ENCODE data around the gene VASN.

Gene VASN

GRCh38 chr16:4412854-4413253 is 41.2 kb downstream of the VASN start:
- Histone ChIP-seq H3K27me3 (ENCODE audit: insufficient read depth, low read length, poor library complexity) (no peaks in the 10 kb centered on the region), H3K9me3 (ENCODE audit: insufficient read depth, low read length, severe bottlenecking) (no peaks in the 10 kb centered on the region), H3K4me1 (ENCODE audit: insufficient read depth, low read length) (peaks cover 37% of the 10 kb centered on the region), H3K4me3 (ENCODE audit: low read depth in 1 of 2, low read length in 2 of 2) (no peak overlapping the region), H3K36me3 (ENCODE audit: insufficient read depth, low read length) (peaks cover 52% of the 10 kb centered on the region), H4K20me1 (ENCODE audit: insufficient read depth, low read length) (peaks cover 64% of the 10 kb centered on the region), H3K9ac (ENCODE audit: low read depth, low read length) (no peak overlapping the region), H3K27ac (ENCODE audit: low read length) (no peak overlapping the region), H2AFZ (ENCODE audit: low read depth, low read length) (no peak overlapping the region), H3K79me2 (ENCODE audit: insufficient read depth, low read length) (peaks cover 69% of the 10 kb centered on the region), H3K4me2 (ENCODE audit: insufficient read depth, low read length) (peak overlapping the region; percentile 31; the same call in 1 of the 2 replicates)
- TF ChIP-seq EZH2 (IDR thresholded peaks at IDR 0.05; ENCODE audit: borderline replicate concordance, low read depth, low read length, severe bottlenecking) (no peak), CTCF (IDR thresholded peaks at IDR 0.05; ENCODE audit: borderline replicate concordance, extremely low read depth, low read length, poor library complexity, severe bottlenecking) (no peak)
- DNase-seq (no peak), ATAC-seq (ENCODE audit: insufficient read depth, low read depth) (no peak)

- no peak for TF ChIP-seq EZH2 (IDR thresholded peaks at IDR 0.05; ENCODE audit: borderline replicate concordance, low read depth, low read length, severe bottlenecking)
- no peak for TF ChIP-seq CTCF (IDR thresholded peaks at IDR 0.05; ENCODE audit: borderline replicate concordance, extremely low read depth, low read length, poor library complexity, severe bottlenecking)
- DNase-seq: no peak
- peak overlapping the region; percentile 89 for H3K9ac ChIP-seq (ENCODE audit: low read depth, low read length)
- peaks cover 40% of the 10 kb centered on the region for H3K36me3 ChIP-seq (ENCODE audit: insufficient read depth, low read length)
- no peaks in the 10 kb centered on the region for H3K9me3 ChIP-seq (ENCODE audit: insufficient read depth, low read length, severe bottlenecking)
- H3K4me2 ChIP-seq (ENCODE audit: insufficient read depth, low read length): peak overlapping the region; percentile 80
- peak overlapping the region in 1 of 2 experiments; percentile 58; a peak in 1 of 4 replicates for H3K4me3 ChIP-seq (ENCODE audit: low read depth in 1 of 2, low read length in 2 of 2)
- no peak overlapping the region for H2AFZ ChIP-seq (ENCODE audit: low read depth, low read length)
- peaks cover 64% of the 10 kb centered on the region for H3K79me2 ChIP-seq (ENCODE audit: insufficient read depth, low read length)
- no peaks in the 10 kb centered on the region for H3K27me3 ChIP-seq (ENCODE audit: insufficient read depth, low read length, poor library complexity)
- no peak overlapping the region for H3K27ac ChIP-seq (ENCODE audit: low read length)
- ATAC-seq (ENCODE audit: insufficient read depth, low read depth): no peak
- H4K20me1 ChIP-seq (ENCODE audit: insufficient read depth, low read length): peaks cover 52% of the 10 kb centered on the region
- peaks cover 37% of the 10 kb centered on the region for H3K4me1 ChIP-seq (ENCODE audit: insufficient read depth, low read length)
Observed at GRCh38 chr16:4414187-4414917, 42.7 kb downstream of the VASN start.

GRCh38 chr16:4415538-4416199 is 44.0 kb downstream of the VASN start:
- H3K9ac ChIP-seq (ENCODE audit: low read depth, low read length): peak overlapping the region; percentile 89
- peaks cover 53% of the 10 kb centered on the region for H3K79me2 ChIP-seq (ENCODE audit: insufficient read depth, low read length)
- peak overlapping the region; percentile 58 to 73 for H3K4me3 ChIP-seq (ENCODE audit: low read depth in 1 of 2, low read length in 2 of 2)
- TF ChIP-seq EZH2 (IDR thresholded peaks at IDR 0.05; ENCODE audit: borderline replicate concordance, low read depth, low read length, severe bottlenecking) (no peak), CTCF (IDR thresholded peaks at IDR 0.05; ENCODE audit: borderline replicate concordance, extremely low read depth, low read length, poor library complexity, severe bottlenecking) (no peak)
- peak; percentile 52 for ATAC-seq (ENCODE audit: insufficient read depth, low read depth)
- H4K20me1 ChIP-seq (ENCODE audit: insufficient read depth, low read length): peaks cover 39% of the 10 kb centered on the region
- H3K27me3 ChIP-seq (ENCODE audit: insufficient read depth, low read length, poor library complexity): no peaks in the 10 kb centered on the region
- H3K4me2 ChIP-seq (ENCODE audit: insufficient read depth, low read length): peak overlapping the region; percentile 80
- H3K27ac ChIP-seq (ENCODE audit: low read length): peak overlapping the region; percentile 74
- DNase-seq: peak; percentile 65
- peak overlapping the region; percentile 72 for H2AFZ ChIP-seq (ENCODE audit: low read depth, low read length)
- H3K9me3 ChIP-seq (ENCODE audit: insufficient read depth, low read length, severe bottlenecking): no peaks in the 10 kb centered on the region
- peaks cover 28% of the 10 kb centered on the region for H3K36me3 ChIP-seq (ENCODE audit: insufficient read depth, low read length)
- peaks cover 37% of the 10 kb centered on the region for H3K4me1 ChIP-seq (ENCODE audit: insufficient read depth, low read length)

Measured in DND-41 (cell line).